Mesenchymal stem cell (in vitro differentiated cells and primary cell): ENCODE data around the gene STAP1.
"Not testable (repeated sequence)": the region's sequence is repeated elsewhere in the genome, so short reads cannot be mapped to it uniquely, and the experiment has no call there.

Source experiments
- DNase-seq: peaks from one replicate; pipeline ENCODE4 v3.0.0-alpha.2; 2013
- H2AFZ ChIP-seq: one replicate; pipeline ENCODE4 v1.6.1; 2013; ENCODE audit warnings: low read depth, mild to moderate bottlenecking, control low read depth, inconsistent platforms, low read length, moderate library complexity
- H2AK5ac ChIP-seq: 2 replicates; pipeline ENCODE4 v1.6.1; 2013; ENCODE audit warnings: low read length, moderate library complexity, mild to moderate bottlenecking, inconsistent platforms; ENCODE audit not compliant: severe bottlenecking
- H2BK120ac ChIP-seq: one replicate; pipeline ENCODE4 v1.6.1; 2013; ENCODE audit warnings: low read depth, mild to moderate bottlenecking, inconsistent platforms, low read length, moderate library complexity
- H2BK12ac ChIP-seq, 2 experiments: one replicate each; pipeline ENCODE4 v1.6.1; 2013; ENCODE audit warnings: inconsistent platforms in 2 of 2, low read length in 2 of 2, mild to moderate bottlenecking in 2 of 2, moderate library complexity in 2 of 2, control low read depth in 1 of 2
- H2BK15ac ChIP-seq: one replicate; pipeline ENCODE4 v1.6.1; 2013; ENCODE audit warnings: mild to moderate bottlenecking, low read depth, inconsistent platforms; ENCODE audit not compliant: poor library complexity, severe bottlenecking
- H2BK5ac ChIP-seq: 2 replicates; pipeline ENCODE4 v1.6.1; 2013; ENCODE audit warnings: low read depth, mild to moderate bottlenecking, low read length, control low read depth, inconsistent platforms; ENCODE audit not compliant: poor library complexity, severe bottlenecking
- H3K14ac ChIP-seq, 2 experiments: one replicate each; pipeline ENCODE4 v1.6.1; 2013; ENCODE audit warnings: inconsistent platforms in 2 of 2, low read length in 2 of 2, control low read depth in 1 of 2, mild to moderate bottlenecking in 1 of 2, moderate library complexity in 1 of 2
- H3K18ac ChIP-seq, 2 experiments: one replicate each; pipeline ENCODE4 v1.6.1; 2013; ENCODE audit warnings: inconsistent platforms in 2 of 2, low read length in 2 of 2, control low read depth in 1 of 2, low read depth in 1 of 2, mild to moderate bottlenecking in 1 of 2
- H3K23ac ChIP-seq, 2 experiments: one replicate each; pipeline ENCODE4 v1.6.1; 2013; ENCODE audit warnings: inconsistent platforms in 2 of 2, low read length in 2 of 2, mild to moderate bottlenecking in 2 of 2, moderate library complexity in 2 of 2, control low read depth in 1 of 2
- H3K27ac ChIP-seq: 2 replicates; pipeline ENCODE4 v1.5.1; 2013; ENCODE audit warnings: mild to moderate bottlenecking, moderate library complexity, low read length, control low read depth, inconsistent platforms; ENCODE audit not compliant: poor library complexity, severe bottlenecking
- H3K27me3 ChIP-seq, 2 experiments: 2 replicates each; pipeline versions ENCODE4 v1.6.1 to v1.7.0; 2013; ENCODE audit warnings: low read length in 2 of 2, mild to moderate bottlenecking in 2 of 2, moderate library complexity in 2 of 2, control low read depth in 1 of 2, inconsistent platforms in 1 of 2; ENCODE audit not compliant: control insufficient read depth in 1 of 2, insufficient read depth in 1 of 2
- H3K36me3 ChIP-seq, 2 experiments: 2 replicates each; pipeline versions ENCODE4 v1.6.1 to v1.7.0; 2013; ENCODE audit warnings: low read length in 2 of 2, control low read depth in 1 of 2, inconsistent platforms in 1 of 2, low read depth in 1 of 2, mild to moderate bottlenecking in 1 of 2; ENCODE audit not compliant: insufficient read depth in 2 of 2, control insufficient read depth in 1 of 2
- H3K4ac ChIP-seq, 2 experiments: one replicate each; pipeline ENCODE4 v1.6.1; 2013; ENCODE audit warnings: inconsistent platforms in 2 of 2, low read length in 2 of 2, mild to moderate bottlenecking in 2 of 2, moderate library complexity in 2 of 2, control low read depth in 1 of 2, low read depth in 1 of 2
- H3K4me1 ChIP-seq: 2 replicates; pipeline ENCODE4 v1.6.1; 2013; ENCODE audit warnings: low read depth, low read length, control low read depth; ENCODE audit not compliant: control insufficient read depth, insufficient read depth
- H3K4me2 ChIP-seq: 2 replicates; pipeline ENCODE4 v1.6.1; 2013; ENCODE audit warnings: low read length, mild to moderate bottlenecking, inconsistent platforms; ENCODE audit not compliant: poor library complexity, severe bottlenecking
- H3K4me3 ChIP-seq, 2 experiments: 2 replicates each; pipeline versions ENCODE4 v1.5.1 to v1.7.0; 2013; ENCODE audit warnings: low read length in 2 of 2, mild to moderate bottlenecking in 2 of 2, control low read depth in 1 of 2, low read depth in 1 of 2; ENCODE audit not compliant: insufficient read depth in 1 of 2
- H3K79me1 ChIP-seq: replicated peaks from 2 replicates; pipeline ENCODE4 v1.6.1; 2013; ENCODE audit warnings: mild to moderate bottlenecking, control low read depth, low read length, inconsistent platforms; ENCODE audit not compliant: poor library complexity, severe bottlenecking
- H3K9ac ChIP-seq: 2 replicates; pipeline ENCODE4 v1.7.0; 2013; ENCODE audit warnings: mild to moderate bottlenecking, low read length, moderate library complexity
- H3K9me3 ChIP-seq: 2 replicates; pipeline ENCODE4 v1.7.0; 2013; ENCODE audit warnings: mild to moderate bottlenecking, low read length; ENCODE audit not compliant: control insufficient read depth
- H4K8ac ChIP-seq: one replicate; pipeline ENCODE4 v1.6.1; 2013; ENCODE audit warnings: inconsistent platforms, mild to moderate bottlenecking, low read length, moderate library complexity
- H4K91ac ChIP-seq: one replicate; pipeline ENCODE4 v1.6.1; 2013; ENCODE audit warnings: mild to moderate bottlenecking, low read length, inconsistent platforms
- WGBS: methylation state at CpG from one replicate; pipeline ENCODE4 v1.1.7; 2013; ENCODE audit warnings: mixed read lengths; 5-methylcytosine and 5-hydroxymethylcytosine counted together

The STAP1 gene

GRCh38 chr4:67549123-67549522 lies 9.4 kb upstream of the STAP1 start:
- H2AFZ ChIP-seq, result no peak overlapping the region
- H3K9me3 ChIP-seq, result no peaks in the 10 kb centered on the region
- no peak overlapping the region for H2BK120ac ChIP-seq
- no peaks in the 10 kb centered on the region for H3K79me1 ChIP-seq
- no peak overlapping the region for H3K14ac ChIP-seq
- H3K4ac ChIP-seq, result no peak overlapping the region
- no peak overlapping the region for H3K27ac ChIP-seq
- H2BK15ac ChIP-seq, result no peak overlapping the region
- no peak overlapping the region for H2AK5ac ChIP-seq
- H3K4me2 ChIP-seq, result no peak overlapping the region
- H3K18ac ChIP-seq, result no peak overlapping the region
- no peak for DNase-seq
- no peak overlapping the region for H3K23ac ChIP-seq
- no CpG with 5 or more reads among the region's 1 CpG for WGBS
- H3K36me3 ChIP-seq, result no peaks in the 10 kb centered on the region
- H4K91ac ChIP-seq, result no peak overlapping the region
- no peak overlapping the region for H3K9ac ChIP-seq
- no peak overlapping the region for H3K4me3 ChIP-seq
- H3K27me3 ChIP-seq, result no peaks in the 10 kb centered on the region
- H3K4me1 ChIP-seq, result no peaks in the 10 kb centered on the region
- no peak overlapping the region for H2BK12ac ChIP-seq
- no peak overlapping the region for H4K8ac ChIP-seq
- no peak overlapping the region for H2BK5ac ChIP-seq

- H2AK5ac ChIP-seq, result no peak overlapping the region
- H3K18ac ChIP-seq, result no peak overlapping the region
- no peak overlapping the region for H3K9ac ChIP-seq
- H4K8ac ChIP-seq, result no peak overlapping the region
- no peak overlapping the region for H4K91ac ChIP-seq
- no peaks in the 10 kb centered on the region for H3K36me3 ChIP-seq
- no peaks in the 10 kb centered on the region for H3K79me1 ChIP-seq
- no peak overlapping the region for H3K14ac ChIP-seq
- H3K27me3 ChIP-seq, result no peaks in the 10 kb centered on the region
- H2AFZ ChIP-seq, result no peak overlapping the region
- H3K4me1 ChIP-seq, result no peaks in the 10 kb centered on the region
- H2BK12ac ChIP-seq, result no peak overlapping the region
- no peak for DNase-seq
- no peak overlapping the region for H2BK5ac ChIP-seq
- no peak overlapping the region for H3K4ac ChIP-seq
- H3K23ac ChIP-seq, result no peak overlapping the region
- no peaks in the 10 kb centered on the region for H3K9me3 ChIP-seq
- no peak overlapping the region for H3K27ac ChIP-seq
- no peak overlapping the region for H3K4me3 ChIP-seq
- no peak overlapping the region for H3K4me2 ChIP-seq
- H2BK120ac ChIP-seq, result no peak overlapping the region
- H2BK15ac ChIP-seq, result no peak overlapping the region
These were observed 8.1 kb upstream of the STAP1 start for GRCh38 chr4:67550451-67550850.

GRCh38 chr4:67550857-67551256 lies 7.7 kb upstream of the STAP1 start:
- no peak overlapping the region for H4K91ac ChIP-seq
- no peak overlapping the region for H3K4me2 ChIP-seq
- DNase-seq, result no peak
- H3K23ac ChIP-seq, result no peak overlapping the region
- no peak overlapping the region for H2BK5ac ChIP-seq
- H3K14ac ChIP-seq, result no peak overlapping the region
- H3K9me3 ChIP-seq, result no peaks in the 10 kb centered on the region
- no peak overlapping the region for H2BK15ac ChIP-seq
- WGBS, result 96% methylated on average over 3 of the region's 3 CpGs
- no peaks in the 10 kb centered on the region for H3K79me1 ChIP-seq
- no peak overlapping the region for H3K4me3 ChIP-seq
- H2BK12ac ChIP-seq, result no peak overlapping the region
- H3K18ac ChIP-seq, result no peak overlapping the region
- no peak overlapping the region for H3K4ac ChIP-seq
- H3K27ac ChIP-seq, result no peak overlapping the region
- H2AK5ac ChIP-seq, result no peak overlapping the region
- H2AFZ ChIP-seq, result no peak overlapping the region
- no peaks in the 10 kb centered on the region for H3K27me3 ChIP-seq
- H3K36me3 ChIP-seq, result no peaks in the 10 kb centered on the region
- H3K4me1 ChIP-seq, result no peaks in the 10 kb centered on the region
- no peak overlapping the region for H4K8ac ChIP-seq
- no peak overlapping the region for H3K9ac ChIP-seq
- no peak overlapping the region for H2BK120ac ChIP-seq

GRCh38 chr4:67552146-67552792 lies 6.3 kb upstream of the STAP1 start:
- not testable (repeated sequence) for H3K27me3 ChIP-seq, H3K9me3 ChIP-seq, H3K36me3 ChIP-seq, H2BK12ac ChIP-seq, H2BK15ac ChIP-seq, H3K14ac ChIP-seq, H3K23ac ChIP-seq, H3K4ac ChIP-seq, H2BK5ac ChIP-seq, H2AFZ ChIP-seq, H3K79me1 ChIP-seq, H3K4me2 ChIP-seq, H3K27ac ChIP-seq, H2AK5ac ChIP-seq, H3K4me1 ChIP-seq, H3K9ac ChIP-seq, H3K4me3 ChIP-seq, H2BK120ac ChIP-seq, H4K8ac ChIP-seq, H3K18ac ChIP-seq, DNase-seq, H4K91ac ChIP-seq
- WGBS, result 100% methylated on average over 1 of the region's 4 CpGs
